ENCODE results near the gene KHDC1L.

DNA sequence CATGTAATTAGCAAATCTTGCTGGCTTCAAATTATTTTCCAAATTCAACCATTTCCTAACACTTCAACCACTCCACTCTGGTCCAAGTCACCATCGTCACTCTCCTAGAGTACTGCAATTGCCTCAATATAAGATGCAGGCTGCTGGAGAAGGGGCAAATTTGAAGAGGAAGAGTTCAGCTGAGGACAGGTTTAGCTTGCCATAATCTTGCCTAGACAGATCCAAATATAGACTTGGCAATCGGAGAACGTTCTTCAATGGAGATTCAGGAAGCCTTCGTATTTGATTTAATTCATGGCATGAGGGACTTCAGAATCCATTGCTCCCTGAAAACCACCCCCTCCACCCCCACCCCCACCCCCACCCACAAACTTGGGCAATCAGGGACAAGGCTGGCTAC lies 15.4 kb upstream of the KHDC1L start:
- TF ChIP-seq TAF1 (IDR thresholded peaks at IDR 0.05; ENCODE audit: borderline replicate concordance, low read depth, low read length) (no peak), POLR2A (IDR thresholded peaks at IDR 0.05; ENCODE audit: low read depth, low read length) (no peak), POLR2AphosphoS5 (IDR thresholded peaks at IDR 0.05; ENCODE audit: low read depth, low read length) (no peak)

All from GM12892 (cell line).